GM21381 (cell line): ENCODE data around the gene NGLY1.

ENCODE experiments used
- ATAC-seq: cut with Tn5 transposase; IDR thresholded peaks from one replicate; pipeline ENCODE4 v1.9.1; 2021; ENCODE audit warnings: mild to moderate bottlenecking, moderate library complexity; ENCODE audit not compliant: unreplicated experiment

NGLY1 gene

GRCh38 chr3:25713341-25713985, 69.8 kb downstream of the NGLY1 start:
- no peak for ATAC-seq

DNA sequence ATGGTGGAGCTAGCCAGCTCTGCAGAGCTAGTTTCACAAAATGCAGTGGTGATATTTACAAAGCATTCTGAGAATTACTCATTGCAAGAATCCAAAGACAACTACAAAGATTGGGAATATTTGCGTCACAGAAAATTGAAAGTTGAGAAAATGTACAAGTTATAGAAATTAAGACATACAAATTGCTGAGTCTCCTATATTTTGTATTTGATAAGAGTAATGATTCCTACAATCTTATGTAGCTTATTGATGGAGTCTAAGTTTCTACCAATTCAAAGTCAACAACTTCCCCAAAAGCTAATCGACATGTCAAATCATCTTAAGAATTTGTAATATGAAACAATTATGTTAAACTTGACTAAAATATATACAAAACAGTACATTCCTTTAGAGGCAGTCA, 72.2 kb downstream of the NGLY1 start:
- no peak for ATAC-seq

DNA sequence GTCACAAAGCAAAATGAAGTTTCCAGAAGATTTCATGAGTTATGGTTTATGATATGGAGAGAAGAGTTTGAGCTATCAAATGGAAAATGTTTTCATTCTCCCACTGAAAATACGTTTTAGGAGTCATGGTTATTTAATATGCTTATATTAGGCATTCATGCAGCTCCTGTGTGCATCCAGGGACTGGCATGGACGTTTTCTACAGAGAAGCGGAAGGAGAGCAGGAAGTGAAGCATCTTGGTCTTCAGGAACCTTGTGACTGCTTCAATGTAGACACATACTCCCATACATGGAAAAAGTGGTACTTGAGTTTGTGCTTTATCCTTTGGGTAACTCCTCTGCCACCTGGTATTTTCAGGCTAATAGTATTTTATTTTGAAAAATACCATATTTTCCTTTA, 75.2 kb downstream of the NGLY1 start:
- ATAC-seq = no peak

GRCh38 chr3:25707268-25707926, 75.8 kb downstream of the NGLY1 start:
- ATAC-seq = no peak

DNA sequence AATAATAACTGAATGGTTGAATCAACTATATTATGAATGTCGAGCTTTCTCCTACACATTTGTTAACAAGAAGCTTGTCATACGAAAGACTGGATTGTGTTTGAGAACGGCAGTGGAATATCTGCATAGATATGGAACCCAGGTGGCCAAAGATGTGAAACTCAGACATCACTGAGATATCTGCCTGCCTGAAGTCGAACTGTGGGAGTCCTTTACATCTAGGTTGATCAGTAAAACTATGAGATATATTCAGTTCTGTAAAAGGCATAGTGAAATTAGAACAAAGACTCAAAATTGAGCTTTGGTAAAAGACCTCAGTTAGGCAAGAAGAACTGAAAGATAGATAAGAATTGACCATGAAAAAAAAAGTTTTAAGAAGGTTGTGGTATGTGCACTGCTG, 77.0 kb downstream of the NGLY1 start:
- no peak for ATAC-seq

- no peak for ATAC-seq
Observed at GRCh38 chr3:25697553-25697952, 85.7 kb downstream of the NGLY1 start.

DNA sequence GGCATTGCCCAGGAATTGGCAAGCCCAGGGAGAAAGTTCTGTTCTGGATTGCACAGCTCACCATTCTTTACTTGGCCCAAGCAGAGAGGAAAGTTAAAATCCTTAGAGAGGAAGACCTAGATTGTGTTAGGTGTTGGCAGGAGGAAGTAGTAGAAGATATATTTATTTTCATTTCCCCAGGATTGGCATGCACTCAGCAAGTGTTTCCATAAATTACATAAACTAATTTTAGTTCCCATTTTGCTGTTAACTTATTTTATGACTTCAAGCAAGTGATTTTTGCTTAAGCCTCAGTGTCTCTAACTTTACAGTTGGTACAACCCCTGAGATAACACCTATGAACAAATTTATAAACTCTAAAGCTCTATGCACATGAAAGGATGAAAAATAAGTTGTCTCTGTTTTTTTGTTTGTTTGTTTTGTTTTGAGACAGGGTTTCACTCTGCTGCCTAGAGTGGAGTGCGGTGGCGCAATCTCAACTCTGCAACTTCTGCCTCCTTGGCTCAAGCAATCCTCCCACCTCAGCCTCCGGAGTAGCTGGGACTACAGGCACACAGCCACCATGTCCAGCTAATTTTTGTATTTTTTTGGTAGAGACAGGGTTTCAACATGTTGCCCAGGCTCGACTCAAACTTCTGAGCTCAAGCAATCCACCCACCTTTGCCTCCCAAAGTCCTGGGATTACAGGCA, 87.4 kb downstream of the NGLY1 start:
- ATAC-seq = no peak

- no peak for ATAC-seq
Observed at GRCh38 chr3:25693238-25693637, 90.0 kb downstream of the NGLY1 start.

GRCh38 chr3:25692341-25692740, 90.9 kb downstream of the NGLY1 start:
- ATAC-seq = no peak

DNA sequence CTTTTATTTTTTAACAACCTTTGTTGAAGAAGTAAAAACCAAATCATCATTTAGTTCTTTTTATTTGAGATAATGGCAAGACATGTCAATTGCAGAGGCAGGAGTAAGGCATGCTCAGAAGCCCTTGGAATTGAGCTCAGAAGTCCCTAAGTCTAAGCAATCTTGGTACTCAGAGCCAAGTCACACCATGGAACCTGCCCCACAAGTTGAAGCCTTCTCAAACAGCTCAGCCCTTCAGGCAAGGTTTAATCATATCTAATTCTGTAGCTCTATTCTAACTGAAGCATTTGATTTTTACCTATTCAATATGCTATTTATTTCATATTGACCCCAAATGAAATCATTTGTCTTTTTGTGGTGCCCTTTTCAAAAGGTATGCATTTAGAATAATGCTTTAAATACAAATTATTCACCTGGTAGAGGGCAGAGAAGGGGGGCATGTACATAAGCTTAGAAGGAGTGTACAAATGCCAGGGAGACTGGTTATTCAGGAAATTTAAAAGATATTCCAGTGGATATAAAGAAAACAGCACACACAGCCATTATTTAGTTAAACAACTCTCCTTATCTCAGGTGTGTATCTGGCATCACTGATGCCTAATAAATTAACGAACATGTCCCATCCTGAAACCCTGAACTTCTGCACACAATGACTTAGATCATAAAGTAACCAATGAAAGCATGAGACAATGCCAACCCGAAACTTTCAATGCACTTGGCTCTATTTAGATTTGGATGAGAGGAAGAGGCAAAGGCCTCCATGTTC, 92.3 kb downstream of the NGLY1 start:
- ATAC-seq = no peak

- ATAC-seq = no peak
Observed at GRCh38 chr3:25689226-25689625, 94.0 kb downstream of the NGLY1 start.

DNA sequence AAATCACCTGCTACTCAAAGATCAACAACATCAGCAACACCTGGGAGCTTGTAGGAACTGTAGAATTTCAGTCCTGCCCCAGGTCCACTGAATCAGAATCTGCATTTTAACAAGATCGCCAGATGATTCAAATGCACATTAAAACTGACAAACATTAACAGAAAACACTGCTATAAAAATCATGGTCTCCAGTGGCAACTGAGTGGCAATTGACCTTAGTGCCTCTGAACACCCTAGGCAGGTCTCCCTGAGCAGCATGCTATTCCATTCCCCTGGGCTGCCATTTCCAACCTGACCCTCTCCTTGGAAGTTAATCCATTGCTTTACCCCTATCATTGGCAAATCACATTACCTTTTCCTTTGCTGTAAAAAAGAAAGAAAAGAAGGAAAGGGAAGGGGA, 95.5 kb downstream of the NGLY1 start:
- no peak for ATAC-seq

DNA sequence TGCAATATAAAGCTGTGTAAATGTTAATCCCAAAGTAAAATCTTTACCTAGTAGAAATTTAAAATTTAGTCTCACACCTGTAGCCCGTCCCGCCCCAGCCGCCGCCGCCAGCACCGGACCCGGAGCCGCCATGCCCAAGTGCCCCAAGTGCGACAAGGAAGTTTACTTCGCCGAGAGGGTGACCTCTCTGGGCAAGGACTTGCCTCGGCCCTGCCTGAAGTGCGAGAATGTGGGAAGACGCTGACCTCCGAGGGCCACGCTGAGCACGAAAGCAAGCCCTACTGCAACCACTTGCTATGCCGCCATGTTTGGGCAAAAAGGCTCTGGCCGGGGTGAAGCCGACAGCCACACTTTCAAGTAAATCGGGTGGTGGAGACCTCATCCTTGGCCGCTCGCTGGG, 96.5 kb downstream of the NGLY1 start:
- no peak for ATAC-seq

GRCh38 chr3:25683882-25684281, 99.4 kb downstream of the NGLY1 start:
- no peak for ATAC-seq

- no peak for ATAC-seq
Observed at GRCh38 chr3:25683410-25683809, 99.8 kb downstream of the NGLY1 start.

DNA sequence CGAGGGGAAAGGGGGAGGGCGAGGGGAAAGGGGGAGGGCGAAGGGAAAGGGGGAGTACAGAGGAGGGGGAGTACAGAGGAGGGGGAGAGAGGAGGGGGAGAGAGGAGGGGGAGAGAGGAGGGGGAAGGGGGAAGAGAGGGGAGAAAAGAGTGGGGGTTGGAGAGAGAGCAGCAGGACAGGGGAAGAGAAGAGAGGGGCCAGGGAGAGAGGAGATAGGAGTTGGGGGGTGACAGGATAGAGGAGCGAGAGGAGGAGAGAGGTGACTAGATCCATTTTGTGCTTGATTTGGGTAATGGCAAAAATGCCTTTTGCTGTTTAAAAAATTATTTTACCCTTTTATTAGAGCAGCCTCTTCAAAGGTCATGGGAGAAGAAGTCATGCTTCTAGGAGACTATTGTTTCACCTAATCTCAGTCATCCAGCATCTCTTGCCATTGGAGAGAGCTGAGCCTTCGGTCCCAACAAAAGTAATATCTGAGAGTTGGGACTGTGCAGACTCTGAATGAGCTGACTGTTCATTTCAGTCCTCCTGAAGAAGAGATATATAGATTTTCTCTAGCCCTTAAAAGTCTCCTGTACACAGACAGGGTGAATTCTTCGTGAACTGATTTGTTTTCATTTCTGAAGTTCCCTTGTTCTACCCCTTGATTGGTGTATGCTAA, 103.5 kb downstream of the NGLY1 start:
- ATAC-seq = no peak

- ATAC-seq = no peak
Observed at GRCh38 chr3:25679166-25679565, 104.1 kb downstream of the NGLY1 start.

GRCh38 chr3:25678581-25678980, 104.7 kb downstream of the NGLY1 start:
- no peak for ATAC-seq

GRCh38 chr3:25677121-25677520, 106.1 kb downstream of the NGLY1 start:
- no peak for ATAC-seq

DNA sequence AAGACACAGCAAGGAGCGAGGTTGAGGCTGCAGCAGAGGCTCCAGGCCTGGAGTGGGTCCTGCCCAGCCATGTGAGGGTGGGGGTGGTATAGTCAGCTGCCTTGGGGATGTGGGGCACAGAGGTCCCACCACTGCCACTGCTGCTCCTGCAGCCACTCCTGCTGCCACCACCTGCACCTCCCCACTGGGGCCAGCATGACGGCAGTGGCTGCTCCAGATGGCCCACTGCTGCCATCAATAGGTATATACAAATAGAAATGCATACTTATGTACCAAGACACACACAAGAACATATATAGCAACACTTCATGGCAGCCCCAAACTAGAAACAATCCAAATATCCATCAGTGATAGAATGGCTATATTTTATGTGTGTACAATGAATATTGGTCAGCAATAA, 108.6 kb downstream of the NGLY1 start:
- ATAC-seq = no peak

DNA sequence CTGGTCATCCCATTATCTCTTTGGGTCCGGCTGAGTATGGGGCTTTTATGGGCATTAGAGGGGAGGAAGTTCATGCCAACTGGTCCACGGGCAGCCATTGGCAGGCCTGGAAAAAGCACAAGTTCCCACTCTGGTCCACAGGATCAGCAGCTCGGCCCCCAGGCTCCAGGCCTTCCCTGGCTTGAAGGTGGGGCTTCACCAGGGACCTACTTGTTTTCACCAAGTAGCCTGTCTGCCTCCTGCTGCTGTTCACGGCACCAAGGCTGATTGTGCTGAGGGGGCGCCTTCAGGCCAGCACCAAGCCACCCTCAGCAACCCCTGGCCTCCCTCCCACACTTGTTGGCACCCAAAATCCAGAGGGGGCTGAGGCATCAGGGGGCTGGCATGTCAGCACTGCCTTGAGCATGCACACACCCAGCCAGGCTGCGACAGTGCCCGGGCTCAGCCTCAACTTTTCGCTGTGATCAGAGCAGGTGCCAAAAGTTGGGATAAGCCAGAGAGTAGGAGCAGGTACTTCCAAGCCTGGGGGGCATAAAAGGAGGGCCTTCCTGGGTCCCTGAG, 109.4 kb downstream of the NGLY1 start:
- ATAC-seq = no peak
